HPDE6-E6E7 (cell line): ENCODE measurements around the gene NRXN3.
"Not testable (repeated sequence)": the region's sequence is repeated elsewhere in the genome, so short reads cannot be mapped to it uniquely, and the experiment has no call there.

ENCODE experiments used
- DNase-seq: peaks from one replicate; pipeline ENCODE4 v3.0.0; 2011; ENCODE audit warnings: missing footprints; ENCODE audit errors: extremely low spot score

The NRXN3 gene

DNA sequence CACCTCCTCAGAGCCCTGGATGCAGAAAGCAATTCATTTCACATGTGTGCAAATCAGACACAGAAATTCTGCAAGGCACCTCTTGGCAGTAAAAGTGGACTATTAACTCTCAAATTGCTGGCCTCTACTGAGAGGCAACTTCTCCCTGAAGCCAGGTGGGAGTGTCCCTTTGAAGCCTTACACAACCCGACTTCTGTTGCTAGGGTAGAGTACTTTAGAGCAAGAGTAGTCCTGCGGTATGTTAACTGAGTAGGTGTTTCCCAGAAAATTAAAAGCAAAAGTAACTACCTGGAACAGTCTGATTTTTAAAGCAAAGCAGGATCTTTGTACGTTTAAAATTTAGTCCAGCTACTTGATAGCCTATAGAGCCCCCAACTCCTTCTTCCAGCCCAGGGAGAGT, 1557.7 kb downstream of the NRXN3 start:
- no peak for DNase-seq

DNA sequence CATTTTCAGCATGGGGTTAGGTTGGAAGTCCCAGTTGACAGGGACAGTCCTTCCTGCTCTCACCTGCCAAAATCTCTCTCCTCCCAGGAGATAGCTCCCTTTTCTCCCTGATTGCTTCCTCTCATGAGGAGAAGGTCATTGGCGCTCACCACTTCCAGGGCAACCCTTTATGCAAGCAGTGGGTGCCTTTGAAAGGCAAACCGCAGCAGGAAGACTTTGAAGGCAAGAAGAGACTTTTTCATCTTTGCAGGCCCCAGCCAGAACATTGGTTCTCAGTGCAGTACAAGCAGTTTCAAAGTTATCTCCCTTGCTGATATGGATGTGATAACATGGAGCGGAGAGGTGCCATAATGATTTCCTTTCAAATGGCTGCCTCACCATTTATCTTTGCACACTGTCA, 1558.2 kb downstream of the NRXN3 start:
- DNase-seq: no peak

DNA sequence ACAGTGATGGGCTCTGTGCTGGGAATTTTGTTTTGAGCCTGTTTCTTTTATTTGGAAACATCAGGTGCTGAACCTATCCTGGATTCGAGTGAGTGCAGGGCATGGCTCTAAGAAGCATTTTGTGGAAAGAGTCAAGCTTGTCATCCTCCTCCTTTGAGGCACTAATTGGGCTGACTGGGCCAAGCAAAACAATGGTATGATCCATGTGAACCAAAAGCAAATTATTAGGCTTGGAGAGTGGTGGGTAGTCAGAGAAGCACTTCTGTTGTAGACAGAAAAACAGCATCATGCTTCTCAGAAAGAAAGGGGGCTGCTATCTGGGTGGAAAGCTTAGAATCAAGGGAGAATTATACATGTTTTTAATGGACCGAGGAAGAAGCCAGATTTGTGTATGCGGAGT, 1559.6 kb downstream of the NRXN3 start:
- DNase-seq: no peak

DNA sequence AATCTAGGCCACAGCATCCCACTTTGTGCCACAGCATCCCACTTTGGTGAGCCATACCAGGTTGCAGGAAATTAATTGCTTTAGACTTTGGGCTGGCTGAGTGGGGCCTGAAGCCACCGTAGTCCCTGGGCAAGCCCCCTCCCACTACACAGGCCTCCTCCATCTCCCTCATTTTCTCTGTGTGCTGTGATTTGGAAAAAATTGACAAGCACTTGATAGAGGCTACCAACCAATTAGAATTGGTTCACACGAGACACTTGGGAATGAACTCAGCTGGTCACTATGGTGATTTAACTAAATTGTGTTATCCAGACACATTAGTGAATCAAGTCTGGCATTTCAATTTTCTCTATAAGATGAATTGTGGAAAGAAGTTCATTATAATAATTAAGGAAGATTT, 1560.0 kb downstream of the NRXN3 start:
- no peak for DNase-seq

DNA sequence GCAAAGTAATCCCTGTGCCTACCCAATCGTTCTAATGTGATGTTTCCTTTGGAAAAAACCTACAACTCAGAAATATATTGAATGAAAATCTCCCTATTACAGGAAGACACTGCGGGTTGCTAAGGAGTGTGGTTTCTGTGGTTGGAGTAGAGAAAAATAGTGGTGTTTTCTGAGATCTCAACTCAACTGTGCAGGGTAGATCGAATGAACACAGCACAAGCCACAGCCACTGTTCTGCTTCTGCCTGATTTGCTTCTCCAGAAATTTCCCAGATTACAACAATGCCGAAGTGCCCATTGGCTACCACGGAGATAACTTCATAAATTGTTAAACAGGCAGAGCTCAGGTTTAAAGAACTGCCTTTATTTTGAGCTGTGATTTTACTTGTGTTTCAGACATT, 1560.8 kb downstream of the NRXN3 start:
- DNase-seq: no peak

DNA sequence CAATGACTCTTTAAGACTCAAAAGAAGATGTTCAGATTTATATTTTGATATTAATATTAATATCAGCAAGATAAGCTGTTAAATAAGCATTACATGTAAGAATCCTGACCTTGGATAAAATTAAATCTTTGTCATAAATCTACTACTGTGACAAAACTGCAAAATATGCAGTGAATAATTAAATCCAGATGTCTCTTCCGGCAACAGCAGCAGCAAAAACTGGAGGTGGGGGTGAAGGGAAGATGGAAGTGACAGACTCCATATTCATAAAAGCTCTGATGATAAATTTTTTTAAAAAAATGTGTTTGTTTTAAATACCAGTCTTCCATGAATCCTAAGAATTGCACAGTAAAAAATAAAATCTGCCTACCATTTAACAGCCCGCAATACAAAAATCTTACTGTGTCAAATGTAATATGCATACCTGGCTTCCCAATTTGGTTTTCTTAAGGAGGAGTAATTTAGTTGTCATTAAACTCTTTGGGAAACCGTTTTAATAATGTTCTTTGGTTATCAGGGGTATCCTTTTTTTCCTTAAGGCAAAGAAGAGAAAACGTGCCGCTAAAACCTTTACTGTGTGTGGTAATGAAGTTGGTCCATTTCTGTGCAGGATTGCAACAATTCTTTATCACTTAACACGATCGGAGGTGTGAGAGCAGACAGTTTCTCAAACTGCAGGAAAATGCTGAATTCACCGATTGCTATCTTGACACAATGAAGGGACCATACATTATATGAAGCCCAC, 1562.9 kb downstream of the NRXN3 start:
- DNase-seq: no peak

DNA sequence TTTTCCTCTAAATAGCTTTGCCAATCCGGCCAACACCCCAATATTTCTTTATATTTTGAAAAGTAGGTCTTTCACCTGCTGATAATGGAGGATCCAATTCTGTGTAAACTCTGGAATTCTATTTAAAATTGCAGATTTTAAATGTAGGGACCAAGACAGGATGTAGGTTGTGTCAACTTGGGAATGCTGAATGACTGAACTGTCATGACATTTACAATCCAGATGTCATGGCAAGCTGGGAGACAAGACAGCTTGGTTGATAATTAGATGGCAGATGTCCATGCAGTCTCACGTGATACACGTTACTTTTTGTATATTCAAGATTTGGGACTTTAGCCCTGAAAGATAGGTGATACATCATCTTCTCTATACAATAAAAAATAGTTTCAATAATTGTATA, 1564.0 kb downstream of the NRXN3 start:
- DNase-seq: no peak

DNA sequence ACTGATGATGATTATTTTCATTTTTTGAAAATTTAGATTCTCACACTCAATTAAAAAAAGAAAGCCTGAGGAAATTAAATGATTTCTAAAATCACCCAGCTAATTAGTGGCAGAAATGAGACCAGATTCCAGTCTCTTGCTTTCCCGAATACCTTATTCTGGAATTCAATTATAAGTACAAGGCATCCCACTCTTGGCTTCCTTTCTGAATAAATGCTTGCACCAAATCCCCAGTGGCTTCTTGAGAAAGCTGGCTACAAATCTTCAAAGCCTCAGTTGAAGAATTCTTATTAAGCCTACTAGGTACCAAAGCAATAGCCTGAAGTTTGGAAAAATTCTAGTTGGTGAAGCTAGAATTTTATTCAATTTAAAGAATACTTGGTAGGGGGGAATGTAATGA, 1564.5 kb downstream of the NRXN3 start:
- no peak for DNase-seq

DNA sequence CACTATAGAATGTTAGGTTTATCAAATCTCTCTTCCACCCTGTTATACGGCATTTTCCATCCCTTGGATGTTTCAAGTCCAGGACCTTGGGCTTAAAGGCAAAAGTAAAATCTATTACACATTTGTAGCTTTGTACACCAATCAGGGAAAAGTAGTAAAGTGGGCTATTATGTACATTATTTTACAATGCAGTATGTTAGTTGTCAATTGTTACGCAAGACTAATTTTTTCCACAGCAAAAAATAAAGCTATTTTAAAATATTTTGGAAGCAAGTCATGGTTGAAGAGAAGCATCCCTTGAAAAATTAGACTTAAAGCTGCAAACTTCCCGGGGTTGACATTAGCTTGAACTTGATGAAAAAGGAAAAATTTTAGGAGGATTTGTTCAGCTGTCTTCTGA, 1564.9 kb downstream of the NRXN3 start:
- no peak for DNase-seq

DNA sequence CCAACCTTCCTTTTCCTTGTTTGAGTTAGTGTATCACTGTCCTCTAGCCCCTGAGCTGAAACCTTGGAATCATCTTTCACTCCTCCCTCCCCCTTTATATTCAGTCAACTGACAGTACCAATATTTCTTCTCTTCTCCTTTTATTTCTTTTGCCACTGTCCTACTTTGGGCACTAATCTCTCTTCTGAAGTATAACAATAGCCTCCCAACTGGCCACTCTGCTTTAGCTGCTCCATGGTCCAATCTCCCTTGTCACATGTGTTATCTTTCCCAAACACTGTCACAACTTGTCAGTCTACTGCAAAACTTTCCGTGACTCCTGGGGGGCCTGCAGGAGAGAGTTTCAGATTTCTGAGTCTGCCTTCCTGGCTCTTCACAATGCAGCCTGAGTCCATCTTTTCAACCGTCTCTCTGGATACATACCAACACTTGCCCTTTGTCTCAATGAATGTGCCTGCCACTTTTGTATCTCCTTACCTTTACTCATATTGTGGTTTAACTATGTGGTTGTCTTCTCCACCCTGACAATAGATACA, 1570.0 kb downstream of the NRXN3 start:
- DNase-seq: no peak

DNA sequence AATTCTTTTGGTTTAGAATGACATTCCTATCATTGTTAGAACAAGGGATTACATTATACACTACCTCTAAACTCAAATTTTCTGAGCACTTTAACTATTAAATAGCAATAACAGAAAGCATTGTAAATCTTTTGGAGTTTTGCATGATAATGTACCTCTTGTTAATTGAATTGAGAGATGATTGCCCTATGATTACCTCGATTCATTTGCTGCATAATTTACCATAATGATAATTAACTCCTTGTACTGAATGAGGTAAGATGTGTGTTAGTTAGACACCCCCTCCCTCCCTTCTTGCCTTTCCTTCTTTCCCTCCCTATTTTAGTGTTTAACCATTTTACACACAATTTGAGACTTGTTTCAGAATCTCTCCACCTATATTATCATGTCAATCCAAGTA, 1572.0 kb downstream of the NRXN3 start:
- no peak for DNase-seq

DNA sequence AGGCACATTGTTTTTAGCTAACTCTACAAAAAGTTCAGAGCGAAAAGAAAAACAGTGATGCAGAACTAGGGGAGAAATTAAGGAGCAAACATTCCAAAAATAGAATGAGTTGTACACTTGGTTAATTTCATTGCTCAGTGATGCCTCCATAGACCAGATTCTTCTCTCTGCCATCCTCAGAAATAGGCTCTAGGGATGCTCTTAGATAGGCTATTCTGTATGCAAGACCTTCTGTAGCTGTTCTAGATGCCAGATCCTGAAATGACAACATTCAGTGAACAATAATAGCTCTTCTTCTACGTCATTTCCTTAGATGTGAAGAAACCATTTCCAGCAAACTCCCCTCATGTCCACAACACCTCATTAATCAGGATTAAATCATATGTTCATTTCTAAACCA, 1574.9 kb downstream of the NRXN3 start:
- DNase-seq: no peak

DNA sequence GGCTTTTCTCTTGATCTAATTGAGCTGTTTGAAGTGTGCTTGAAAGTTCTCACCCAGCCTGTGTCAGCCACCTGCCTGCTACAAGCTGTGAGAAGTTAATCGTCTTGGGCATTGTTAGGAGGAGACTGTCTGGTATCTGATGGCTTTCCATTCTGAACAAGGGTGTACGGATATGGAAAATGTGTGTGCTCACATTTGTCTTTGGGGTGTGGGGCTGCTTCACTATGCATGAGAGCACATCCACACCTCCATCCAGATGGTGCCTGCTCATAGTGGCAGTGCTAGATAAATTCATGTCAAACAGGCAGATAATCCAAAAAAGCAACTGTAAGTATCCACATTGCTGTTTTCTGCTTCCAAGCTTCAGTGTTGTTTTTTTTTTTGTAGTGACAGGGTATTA, 1578.9 kb downstream of the NRXN3 start:
- no peak for DNase-seq

DNA sequence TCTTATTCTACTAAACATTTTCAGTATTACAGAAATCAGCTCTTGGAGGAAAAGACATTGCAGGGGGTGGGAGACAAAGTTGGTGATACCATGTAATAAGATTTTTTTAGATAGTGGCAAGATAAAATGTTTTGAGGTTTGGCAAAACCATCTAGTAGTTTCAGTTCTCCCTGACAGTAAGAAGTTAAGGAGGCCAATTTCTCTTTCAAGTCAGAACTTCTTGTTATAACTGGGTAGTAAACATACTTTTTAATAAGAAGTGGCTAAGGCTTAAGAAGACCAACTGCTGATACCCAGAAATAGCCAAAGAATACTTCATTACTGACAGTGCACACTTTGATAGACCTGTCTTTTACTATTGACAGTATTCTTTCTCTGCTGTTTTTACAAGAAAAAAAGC, 1588.8 kb downstream of the NRXN3 start:
- no peak for DNase-seq

DNA sequence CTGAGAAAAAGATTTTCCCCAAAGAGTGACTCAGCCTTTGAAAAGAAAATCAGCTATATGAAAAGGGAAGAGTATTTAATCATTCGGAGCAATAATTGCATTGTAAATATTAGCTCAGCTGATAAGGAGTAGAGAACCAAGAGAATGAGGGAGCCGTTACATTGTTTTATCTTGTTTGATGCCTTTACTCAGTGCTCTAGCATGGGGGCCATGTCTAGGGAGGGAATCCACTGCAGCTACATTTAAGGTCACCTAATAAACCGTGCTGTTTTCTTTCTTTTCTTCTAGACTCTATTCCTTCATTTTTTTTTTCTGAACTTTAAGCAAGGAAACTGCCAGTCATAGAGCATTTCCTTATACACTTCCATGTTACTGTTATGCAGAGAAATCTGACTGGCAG, 1594.2 kb downstream of the NRXN3 start:
- DNase-seq: no peak

DNA sequence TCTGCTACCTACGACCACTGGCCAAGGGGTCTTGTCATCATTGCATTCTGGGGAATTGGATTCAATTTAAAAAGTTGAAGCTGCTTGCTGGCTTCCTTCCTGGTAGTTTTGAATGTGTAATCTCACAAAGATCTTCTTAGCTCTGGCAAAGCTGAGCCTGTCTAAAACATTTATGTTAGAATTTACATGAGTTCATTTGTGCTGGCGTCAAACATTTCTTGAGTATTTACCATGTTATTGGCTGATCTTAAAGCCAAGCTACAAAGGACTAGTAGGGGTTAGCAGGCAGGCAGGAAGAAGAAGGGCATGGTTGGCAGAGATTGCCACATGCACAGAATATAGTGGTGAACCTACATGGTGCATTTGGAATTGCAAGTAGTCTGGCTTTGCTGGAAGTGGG, 1596.3 kb downstream of the NRXN3 start:
- DNase-seq: no peak

DNA sequence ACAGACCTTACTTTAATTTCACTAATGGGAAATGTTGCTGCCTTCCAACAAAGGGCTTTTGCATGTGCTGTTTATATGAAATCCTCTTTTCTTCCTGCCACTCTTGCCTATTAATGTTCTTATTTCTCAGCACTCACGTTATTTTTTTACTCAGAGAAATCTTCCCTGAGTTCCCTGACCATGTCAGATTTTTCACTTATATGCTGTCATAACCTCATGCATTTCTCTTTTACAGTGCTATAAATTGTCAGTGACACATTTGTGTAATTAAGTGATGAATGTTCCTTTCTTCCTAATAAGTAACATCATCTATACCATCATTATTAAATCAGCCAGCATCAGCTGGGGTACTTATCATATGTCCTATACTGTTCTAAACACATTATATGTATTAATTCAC, 1597.1 kb downstream of the NRXN3 start:
- no peak for DNase-seq

DNA sequence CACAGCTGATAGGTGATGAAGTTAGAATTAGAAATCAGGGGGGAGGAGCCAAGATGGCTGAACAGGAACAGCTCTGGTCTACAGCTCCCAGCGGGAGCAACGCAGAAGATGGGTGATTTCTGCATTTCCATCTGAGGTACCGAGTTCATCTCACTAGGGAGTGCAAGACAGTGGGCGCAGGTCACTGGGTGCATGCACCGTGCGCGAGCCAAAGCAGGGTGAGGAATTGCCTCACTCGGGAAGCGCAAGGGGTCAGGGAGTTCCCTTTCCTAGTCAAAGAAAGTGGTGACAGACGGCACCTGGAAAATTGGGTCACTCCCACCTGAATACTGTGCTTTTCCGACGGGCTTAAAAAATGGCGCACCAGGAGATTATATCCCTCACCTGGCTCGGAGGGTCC, 1597.5 kb downstream of the NRXN3 start:
- not testable (repeated sequence) for DNase-seq

DNA sequence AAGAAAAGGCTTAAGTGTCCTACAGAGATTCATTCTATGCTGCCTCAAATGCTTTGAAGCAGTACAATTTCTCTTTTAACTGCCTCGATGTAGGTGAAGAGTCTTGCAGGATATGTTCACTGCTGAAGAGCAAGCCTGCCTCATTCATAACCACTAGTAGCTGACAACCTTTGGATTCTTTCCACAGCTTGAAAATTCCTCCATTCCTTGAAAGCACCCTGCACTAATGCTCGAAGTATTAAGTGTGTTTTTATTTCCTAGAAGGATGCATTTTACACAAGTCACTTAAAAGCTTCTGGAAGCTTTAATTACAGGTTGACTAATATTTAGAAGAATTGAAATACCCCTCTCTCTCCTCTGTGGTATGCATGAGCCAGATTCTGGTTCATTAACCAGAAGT, 1611.7 kb downstream of the NRXN3 start:
- DNase-seq: no peak

DNA sequence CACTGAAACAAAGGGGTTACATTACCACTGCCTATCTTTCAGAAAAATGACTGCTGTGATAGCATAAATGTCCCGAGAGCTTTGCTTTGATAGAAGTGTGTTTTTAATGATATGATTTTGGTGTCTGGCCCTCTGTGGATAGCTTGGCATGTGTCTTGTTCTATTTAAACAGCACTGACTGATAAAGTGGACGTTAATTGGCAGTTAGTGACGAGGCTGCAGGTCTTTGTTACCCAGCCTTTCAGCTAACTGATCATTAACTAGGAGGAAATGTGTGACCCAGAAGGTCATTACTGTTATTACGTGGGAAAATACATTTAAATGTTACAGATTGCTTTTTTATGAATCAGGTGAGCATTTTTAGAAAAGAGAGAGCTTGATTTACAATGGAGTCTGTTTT, 1612.9 kb downstream of the NRXN3 start:
- DNase-seq: no peak

DNA sequence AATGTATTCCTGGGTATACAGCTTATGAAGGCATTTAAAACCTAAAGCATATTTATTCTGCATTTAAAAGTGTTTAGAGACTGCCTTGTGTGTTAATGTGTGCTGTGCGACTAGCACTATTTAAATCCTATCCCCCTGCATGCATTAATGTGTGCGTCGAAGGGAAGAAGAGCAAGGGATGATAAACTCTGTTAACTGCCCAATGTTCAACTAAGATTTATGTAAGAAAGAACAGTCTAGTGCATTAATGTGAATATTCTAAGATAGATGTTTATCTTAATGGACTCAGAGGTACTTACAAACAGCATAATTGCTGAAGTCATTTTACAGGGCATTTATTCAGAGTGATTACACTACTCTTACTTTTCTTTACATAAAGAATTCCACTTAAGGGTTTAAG, 1616.3 kb downstream of the NRXN3 start:
- no peak for DNase-seq

DNA sequence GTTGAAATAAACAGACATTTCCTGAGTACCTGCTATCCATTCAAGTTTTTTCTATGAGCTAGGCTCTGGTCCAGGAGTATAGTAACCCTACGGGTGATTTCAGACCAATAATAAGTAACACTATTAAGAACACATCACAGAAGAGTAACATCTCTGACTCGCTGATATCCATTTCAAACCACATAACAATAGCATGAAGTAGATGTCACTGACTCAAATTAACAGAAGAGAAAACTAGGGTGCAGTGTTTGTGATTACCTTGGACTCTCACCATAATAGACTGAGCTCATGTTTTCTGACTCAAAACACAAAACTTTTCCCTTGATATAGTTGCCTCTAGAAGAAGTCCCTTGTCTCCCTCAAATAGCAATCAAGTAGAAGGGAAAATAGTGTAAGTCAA, 1618.2 kb downstream of the NRXN3 start:
- DNase-seq: no peak

DNA sequence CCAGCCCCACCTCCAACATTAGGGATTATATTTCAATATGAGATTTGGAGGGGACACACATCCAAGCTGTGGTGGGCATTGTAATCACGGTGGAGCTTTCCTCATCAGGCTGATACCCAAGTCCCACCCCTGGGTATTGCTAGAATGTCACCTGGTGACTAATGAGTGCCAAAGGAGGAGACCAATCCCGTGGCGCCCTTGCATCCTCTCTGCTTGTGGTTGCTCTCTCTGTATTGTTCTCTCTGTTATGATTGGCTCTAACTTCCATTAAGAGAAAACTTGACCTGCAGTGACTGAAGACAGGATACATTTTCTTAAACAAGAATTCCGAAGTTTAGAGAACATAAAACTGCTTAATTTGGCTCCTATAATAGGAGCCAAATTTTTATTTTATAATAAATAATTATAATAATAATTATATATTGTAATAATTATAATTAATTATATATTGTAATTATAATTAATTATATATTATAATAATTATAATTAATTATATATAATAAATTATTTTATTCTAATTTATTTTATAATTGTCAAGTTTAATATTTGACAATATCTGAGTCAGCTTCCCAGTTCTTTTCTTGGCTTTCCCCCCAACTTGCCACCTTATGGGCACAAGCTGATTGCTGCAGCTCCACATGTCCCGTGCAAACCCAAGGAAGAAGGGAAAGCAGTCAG, 1621.0 kb downstream of the NRXN3 start:
- DNase-seq: no peak

DNA sequence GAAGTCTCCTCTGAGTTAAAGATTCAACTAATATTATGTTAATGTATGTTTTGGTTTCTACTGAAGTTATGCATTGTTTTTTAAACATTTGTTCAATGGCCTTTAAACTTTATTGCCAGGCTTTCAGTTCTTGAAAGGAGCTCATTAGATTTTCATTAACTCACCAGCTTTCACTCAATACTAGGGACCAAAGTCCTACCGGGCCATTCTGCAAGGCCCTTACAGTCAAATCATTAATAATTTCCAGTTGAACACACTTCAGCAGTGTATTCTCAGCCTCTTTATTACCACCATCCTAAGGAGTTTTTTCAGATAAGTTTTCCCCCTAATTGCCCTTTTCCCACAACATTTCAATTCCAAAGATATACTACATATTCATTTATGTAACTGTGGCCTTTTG, 1631.9 kb downstream of the NRXN3 start:
- DNase-seq: no peak
